MM.1S (cell line): ENCODE results near the gene PCDH9.

ENCODE experiments used
- DNase-seq: peaks from one replicate; pipeline ENCODE4 v3.0.0-alpha.2; 2015
- H2AFZ ChIP-seq: fragments of 300-600 bp; sonication (generic); 2 replicates; pipeline ENCODE4 v1.6.0; 2016; ENCODE audit warnings: antibody characterized with exemption, low read length
- H3F3A ChIP-seq: fragments of 300-600 bp; sonication (generic); 2 replicates; pipeline ENCODE4 v1.6.1; 2016; ENCODE audit warnings: mild to moderate bottlenecking, antibody characterized with exemption, low read length, moderate library complexity, mixed read lengths; ENCODE audit not compliant: insufficient read depth
- H3K27ac ChIP-seq: fragments of 300-600 bp; sonication (generic); 2 replicates; pipeline ENCODE4 v1.5.1; 2016; ENCODE audit warnings: mild to moderate bottlenecking, low read length
- H3K27me3 ChIP-seq: fragments of 300-600 bp; sonication (generic); replicated peaks from 2 replicates; pipeline ENCODE4 v1.6.0; 2016; ENCODE audit warnings: low read length; ENCODE audit not compliant: insufficient read depth
- H3K36me3 ChIP-seq: fragments of 300-600 bp; sonication (generic); replicated peaks from 2 replicates; pipeline ENCODE4 v1.6.1; 2016; ENCODE audit warnings: mild to moderate bottlenecking, low read length, mixed read lengths; ENCODE audit not compliant: insufficient read depth
- H3K4me1 ChIP-seq: fragments of 300-600 bp; sonication (generic); 2 replicates; pipeline ENCODE4 v1.6.1; 2016; ENCODE audit warnings: low read length, mixed read lengths
- H3K4me2 ChIP-seq: fragments of 300-600 bp; sonication (generic); 2 replicates; pipeline ENCODE4 v1.6.0; 2016; ENCODE audit warnings: low read depth, low read length
- H3K4me3 ChIP-seq: fragments of 300-600 bp; sonication (generic); 2 replicates; pipeline ENCODE4 v1.5.1; 2016; ENCODE audit warnings: low read length, mixed read lengths
- H3K79me2 ChIP-seq: fragments of 300-600 bp; sonication (generic); 2 replicates; pipeline ENCODE4 v1.6.1; 2016; ENCODE audit warnings: mixed run types, low read length, mixed read lengths
- H3K9ac ChIP-seq: fragments of 300-600 bp; sonication (generic); 2 replicates; pipeline ENCODE4 v1.6.1; 2016; ENCODE audit warnings: low read length, mixed read lengths
- H3K9me2 ChIP-seq: fragments of 300-600 bp; sonication (generic); replicated peaks from 2 replicates; pipeline ENCODE4 v1.6.1; 2016; ENCODE audit warnings: mild to moderate bottlenecking, low read length, mixed read lengths; ENCODE audit not compliant: insufficient read depth
- H3K9me3 ChIP-seq: fragments of 300-600 bp; sonication (generic); replicated peaks from 2 replicates; pipeline ENCODE4 v1.6.1; 2016; ENCODE audit warnings: mild to moderate bottlenecking, low read length, mixed read lengths; ENCODE audit not compliant: insufficient read depth
- H4K20me1 ChIP-seq: fragments of 300-600 bp; sonication (generic); 2 replicates; pipeline ENCODE4 v1.6.1; 2016; ENCODE audit warnings: mild to moderate bottlenecking, low read length, moderate library complexity, mixed read lengths; ENCODE audit not compliant: insufficient read depth
- CTCF ChIP-seq: fragments of 300-600 bp; sonication (generic); IDR thresholded peaks from 2 replicates; pipeline ENCODE4 v1.5.1; 2016; ENCODE audit warnings: antibody characterized with exemption, low read length, mixed read lengths
- EZH2 ChIP-seq: fragments of 300-600 bp; sonication (generic); optimal IDR thresholded peaks from 2 replicates; pipeline ENCODE3; 2017; ENCODE audit warnings: low read depth, mild to moderate bottlenecking, antibody characterized with exemption, low read length, mixed read lengths
- EZH2phosphoT487 ChIP-seq: fragments of 300-600 bp; sonication (generic); IDR thresholded peaks from 2 replicates; pipeline ENCODE4 v1.6.1; 2018; ENCODE audit warnings: antibody characterized with exemption, low read length

Gene PCDH9

GRCh38 chr13:66532146-66532545, 698.0 kb downstream of the PCDH9 start:
- H3K9me3 ChIP-seq: no peaks in the 10 kb centered on the region
- no peaks in the 10 kb centered on the region for H3K79me2 ChIP-seq
- no peak overlapping the region for H3K9ac ChIP-seq
- no peaks in the 10 kb centered on the region for H4K20me1 ChIP-seq
- no peak overlapping the region for H2AFZ ChIP-seq
- DNase-seq: no peak
- H3K27me3 ChIP-seq: no peaks in the 10 kb centered on the region
- no peaks in the 10 kb centered on the region for H3K9me2 ChIP-seq
- H3F3A ChIP-seq: no peaks in the 10 kb centered on the region
- H3K27ac ChIP-seq: no peak overlapping the region
- TF ChIP-seq EZH2 (no peak), CTCF (no peak), EZH2phosphoT487 (no peak)
- H3K36me3 ChIP-seq: no peaks in the 10 kb centered on the region
- no peak overlapping the region for H3K4me2 ChIP-seq
- H3K4me3 ChIP-seq: no peak overlapping the region
- H3K4me1 ChIP-seq: no peaks in the 10 kb centered on the region

- no peak for DNase-seq
- H3K4me1 ChIP-seq: no peaks in the 10 kb centered on the region
These were observed 699.5 kb downstream of the PCDH9 start for GRCh38 chr13:66530686-66531085.

GRCh38 chr13:66530158-66530557, 700.0 kb downstream of the PCDH9 start:
- Histone ChIP-seq H3K4me1 (no peaks in the 10 kb centered on the region), H3K27ac (no peak overlapping the region), H3K27me3 (no peaks in the 10 kb centered on the region), H3K9me3 (no peaks in the 10 kb centered on the region), H3F3A (no peaks in the 10 kb centered on the region), H3K4me3 (no peak overlapping the region), H3K36me3 (no peaks in the 10 kb centered on the region), H3K9me2 (no peaks in the 10 kb centered on the region), H2AFZ (no peak overlapping the region), H3K79me2 (no peaks in the 10 kb centered on the region), H3K9ac (no peak overlapping the region), H3K4me2 (no peak overlapping the region), H4K20me1 (no peaks in the 10 kb centered on the region)
- TF ChIP-seq EZH2 (no peak), CTCF (no peak), EZH2phosphoT487 (no peak)
- DNase-seq: no peak

More at GRCh38 chr13:66530686-66531085, 699.5 kb downstream of the PCDH9 start:
- Histone ChIP-seq H4K20me1 (no peaks in the 10 kb centered on the region), H3F3A (no peaks in the 10 kb centered on the region), H3K36me3 (no peaks in the 10 kb centered on the region), H3K27ac (no peak overlapping the region), H3K79me2 (no peaks in the 10 kb centered on the region), H3K9ac (no peak overlapping the region), H3K27me3 (no peaks in the 10 kb centered on the region), H3K4me3 (no peak overlapping the region), H3K9me2 (no peaks in the 10 kb centered on the region), H3K9me3 (no peaks in the 10 kb centered on the region), H3K4me2 (no peak overlapping the region), H2AFZ (no peak overlapping the region)
- TF ChIP-seq EZH2: no peak
- no peak for TF ChIP-seq EZH2phosphoT487
- TF ChIP-seq CTCF: no peak
